ENCODE measurements around the gene RFXAP.

Gene RFXAP

DNA sequence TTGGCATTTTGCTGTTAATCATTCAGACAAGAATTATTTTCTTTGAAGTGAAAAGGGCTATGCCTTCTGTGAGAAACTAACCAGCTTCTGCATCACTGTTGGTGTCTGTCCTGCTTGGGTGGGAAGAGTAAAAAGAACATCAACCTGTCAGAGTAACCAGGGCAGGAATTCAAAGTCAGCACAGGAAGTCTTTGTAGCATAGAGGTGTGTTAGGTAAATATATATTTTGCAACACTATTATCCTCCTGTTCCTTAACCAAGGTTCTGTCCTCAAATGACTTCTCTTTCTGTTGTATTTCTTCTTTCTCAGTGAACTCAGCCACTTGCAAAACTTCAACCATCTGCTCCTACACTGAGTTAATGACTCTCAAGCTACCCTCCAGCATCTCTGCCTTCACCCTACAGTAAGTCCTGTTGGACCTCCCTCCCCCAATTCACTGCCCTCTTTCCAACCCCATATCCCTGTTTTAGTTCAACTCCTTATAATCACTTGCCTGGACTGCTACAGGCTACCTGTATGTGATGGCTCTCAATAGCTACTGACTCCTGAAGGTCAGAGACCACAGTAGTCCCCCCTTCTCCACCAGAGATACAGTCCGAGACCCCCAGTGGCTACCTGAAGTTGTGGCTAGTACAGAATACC is 51.1 kb downstream of the RFXAP start:
- no peak for DNase-seq

DNA sequence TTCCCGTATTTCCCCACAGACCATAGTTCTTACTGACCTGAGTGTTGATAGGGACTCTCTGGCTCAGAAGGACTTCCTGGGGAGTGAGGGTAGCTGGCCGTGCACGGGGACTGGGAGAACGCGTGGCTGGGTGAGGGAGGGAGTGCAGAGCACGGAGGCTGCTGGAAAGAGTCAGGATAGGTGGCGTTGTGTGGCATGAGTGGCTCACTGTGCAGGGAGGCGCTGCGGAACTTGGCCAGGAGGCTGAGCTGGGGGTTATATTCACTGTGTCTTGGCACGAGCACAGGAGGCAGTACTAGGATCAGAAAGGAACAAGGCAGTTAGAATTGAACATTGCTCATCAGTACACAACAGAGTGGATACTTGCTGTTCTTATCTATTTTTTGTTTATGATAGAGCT is 53.6 kb downstream of the RFXAP start:
- DNase-seq = no peak

DNA sequence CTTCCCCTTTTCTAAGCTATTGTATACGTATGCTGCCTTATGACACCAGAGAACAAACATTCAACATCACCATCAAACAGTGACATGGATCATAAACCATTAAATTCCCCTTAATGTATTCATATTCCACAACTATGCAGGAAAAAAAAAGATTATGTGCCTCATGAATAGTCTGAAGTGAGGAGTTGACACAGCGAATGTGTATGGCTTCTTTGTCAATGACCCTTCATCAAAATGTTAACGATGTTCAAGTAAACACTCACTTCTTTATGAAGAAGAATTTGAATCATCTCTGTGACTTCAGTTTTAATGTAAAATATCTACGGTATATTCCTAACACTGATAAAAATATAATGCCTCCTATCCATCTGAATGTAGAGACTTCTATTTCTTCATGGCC is 56.4 kb downstream of the RFXAP start:
- DNase-seq = no peak

DNA sequence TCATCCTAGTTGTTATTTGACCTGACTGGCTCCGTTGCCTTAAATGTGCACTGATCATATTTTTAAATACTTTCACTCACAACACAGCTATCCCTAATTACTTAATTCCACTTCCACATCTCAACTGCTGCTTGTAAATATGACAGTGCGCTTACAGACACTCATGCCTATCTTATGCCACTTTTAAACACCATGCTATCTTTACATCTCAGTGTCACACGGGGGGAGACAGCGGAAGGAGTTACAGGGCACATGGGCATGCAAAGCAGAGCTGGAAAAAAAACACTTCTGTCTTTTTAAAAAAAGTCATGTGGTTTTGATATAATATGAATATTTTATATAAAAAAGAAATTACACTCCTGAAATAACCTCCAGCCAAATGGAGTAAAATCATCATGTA is 56.9 kb downstream of the RFXAP start:
- no peak for DNase-seq

All from SW 1271 (cell line).